ENCODE data around the gene RAB40C. TPM values are rescaled to one million over a fixed set of nuclear protein-coding genes. Genes with fewer than 3 reads are reported as not detected.

The RAB40C gene, protein sequence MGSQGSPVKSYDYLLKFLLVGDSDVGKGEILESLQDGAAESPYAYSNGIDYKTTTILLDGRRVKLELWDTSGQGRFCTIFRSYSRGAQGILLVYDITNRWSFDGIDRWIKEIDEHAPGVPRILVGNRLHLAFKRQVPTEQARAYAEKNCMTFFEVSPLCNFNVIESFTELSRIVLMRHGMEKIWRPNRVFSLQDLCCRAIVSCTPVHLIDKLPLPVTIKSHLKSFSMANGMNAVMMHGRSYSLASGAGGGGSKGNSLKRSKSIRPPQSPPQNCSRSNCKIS
- total RNA-seq, result 1 to 10 TPM; 6.3 to 7.3 TPM

DNA sequence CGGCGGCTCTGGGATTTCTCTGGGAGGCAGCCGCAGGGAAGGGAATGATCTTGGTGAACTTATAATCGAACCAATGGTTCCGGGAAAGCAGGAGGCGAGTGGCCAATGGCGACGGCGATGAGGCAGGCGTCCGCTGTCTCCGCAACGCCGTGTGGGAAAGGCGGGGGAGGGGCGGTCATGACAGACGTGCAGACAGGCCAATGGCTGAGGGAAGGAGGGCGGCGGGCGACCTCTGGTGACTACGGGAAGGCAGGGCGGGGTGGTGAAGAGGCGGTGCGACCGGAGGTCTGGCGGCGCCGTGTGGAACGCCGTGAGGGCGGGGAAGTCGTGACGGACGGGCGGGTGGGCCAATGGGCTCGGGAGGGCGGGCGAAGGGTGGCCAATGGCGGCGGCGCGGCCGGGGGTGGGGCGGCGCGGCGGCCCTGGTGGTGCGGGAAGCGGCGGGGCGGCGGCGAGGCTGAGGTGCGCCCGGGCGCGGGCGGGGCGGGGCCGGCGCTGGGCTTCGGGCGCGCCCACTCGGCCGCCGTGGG, at the start of gene RAB40C:
Gene RAB40C, plus strand, starts transcription at position 409 of the 530 bp plus-strand sequence. CDS start 226 bp downstream, outside the sequence.
- Mint-ChIP-seq H3K4me3 (peak within 1 kb of the TSS; percentile 85), H3K27ac (peak within 1 kb of the TSS; percentile 96), H3K9me3 (no peaks in the 10 kb centered on the region), H3K4me1 (ENCODE audit: low read depth) (peaks cover 29% of the 10 kb centered on the region), H3K27me3 (ENCODE audit: low read depth) (no peaks in the 10 kb centered on the region), H3K36me3 (ENCODE audit: low read depth) (peaks cover 3% of the 10 kb centered on the region)
- intact Hi-C loops (cut with micrococcal nuclease), result loop anchor here (1.0 to 5.0 kb wide), 7 partner anchors 19 to 207 kb away; partner anchors contain the start of genes METTL26, NHLRC4, PGAP6 and STUB1
- peak; percentile 100 for DNase-seq
- CTCF ChIA-PET, result interaction anchor here (1.0 kb wide), 1 partner anchor 20 kb away, joined by 4 read pairs; no protein-coding TSS in a partner anchor

DNA sequence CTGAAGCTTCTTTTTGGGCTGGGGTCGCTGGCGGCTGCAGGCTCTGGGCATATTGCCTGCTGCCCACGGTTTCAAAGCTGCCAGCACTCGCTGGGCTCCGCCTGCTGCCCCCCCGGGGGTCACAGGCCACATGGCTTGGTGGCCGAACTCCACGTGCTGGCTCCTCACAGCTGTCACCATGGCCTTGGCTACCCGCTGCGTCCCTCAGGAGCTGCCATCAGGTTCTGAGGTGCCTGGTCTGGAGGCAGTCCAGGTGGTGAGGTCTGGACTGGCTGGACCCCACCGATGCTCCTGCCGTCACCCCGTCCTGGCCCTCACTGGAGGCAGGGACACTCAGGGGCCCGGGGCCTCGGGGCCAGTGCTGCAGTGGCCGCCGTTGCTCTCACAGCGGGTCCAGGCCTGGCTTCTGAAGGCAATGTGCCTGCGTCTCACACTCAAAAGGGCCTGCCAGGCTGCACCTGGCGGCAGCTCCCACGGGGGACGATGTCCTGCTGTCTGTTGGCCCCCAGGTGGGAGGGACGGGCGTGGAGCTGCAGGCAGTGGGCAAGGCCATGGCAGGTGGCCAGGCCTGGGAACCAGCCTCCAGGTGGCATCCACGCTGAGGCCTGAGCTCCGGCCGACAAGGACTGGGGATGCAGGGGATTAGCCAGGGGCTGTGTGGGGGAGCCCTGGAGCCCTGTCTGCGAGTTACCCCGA, 49.1 kb upstream of the RAB40C start:
- Mint-ChIP-seq H3K36me3 (ENCODE audit: low read depth) (peaks cover 8% of the 10 kb centered on the region), H3K27ac (no peak overlapping the region), H3K4me1 (ENCODE audit: low read depth) (peaks cover 2% of the 10 kb centered on the region), H3K9me3 (no peaks in the 10 kb centered on the region), H3K4me3 (no peak overlapping the region), H3K27me3 (ENCODE audit: low read depth) (no peaks in the 10 kb centered on the region)
- CTCF ChIA-PET, result no interaction called here
- no peak for DNase-seq
- intact Hi-C loops (cut with micrococcal nuclease), result no loop called here

DNA sequence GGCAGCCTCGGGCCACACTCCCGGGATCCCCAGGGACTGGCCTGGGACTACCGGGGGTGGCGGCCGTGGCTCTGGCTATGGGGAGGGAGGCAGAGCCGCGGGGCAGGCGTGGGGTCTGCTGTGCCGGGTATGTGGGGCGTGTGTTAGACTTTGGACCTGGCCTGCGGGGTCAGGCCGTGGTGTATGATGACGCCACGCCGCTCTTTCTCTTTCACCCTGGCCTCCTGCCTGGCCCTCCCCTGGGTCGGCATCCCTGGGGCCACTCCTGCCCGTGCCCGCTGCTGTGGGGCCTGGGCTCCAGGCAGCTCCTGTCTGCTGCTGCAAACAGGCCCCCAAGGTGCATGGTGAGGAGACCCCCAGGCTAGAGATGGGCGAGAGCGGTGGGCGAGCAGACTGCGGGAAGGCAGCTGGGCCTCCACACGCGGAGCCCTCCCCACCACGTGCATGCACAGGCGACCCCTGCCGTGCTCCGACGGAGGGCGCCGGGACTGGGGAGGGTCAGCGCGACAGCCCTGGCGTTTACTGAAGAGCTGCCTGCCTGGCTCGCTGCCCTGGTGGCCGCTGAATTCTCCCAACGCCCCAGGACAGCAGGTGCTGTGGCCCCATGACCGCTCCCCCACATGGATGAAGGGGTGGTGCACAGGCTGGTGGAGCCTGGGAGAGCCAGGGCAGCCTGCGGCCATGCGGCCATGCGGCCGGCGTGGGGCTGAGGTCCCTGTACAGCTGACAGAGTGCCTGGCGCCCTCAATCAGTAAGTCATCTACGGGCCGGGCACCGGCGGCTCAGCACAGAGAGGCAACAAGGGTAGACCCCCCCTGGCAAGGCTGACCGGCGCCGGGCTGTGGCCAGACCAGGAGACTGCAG, 46.3 kb upstream of the RAB40C start:
- Mint-ChIP-seq H3K9me3 (no peaks in the 10 kb centered on the region), H3K27ac (no peak overlapping the region), H3K36me3 (ENCODE audit: low read depth) (peaks cover 7% of the 10 kb centered on the region), H3K4me3 (no peak overlapping the region), H3K27me3 (ENCODE audit: low read depth) (no peaks in the 10 kb centered on the region), H3K4me1 (ENCODE audit: low read depth) (peaks cover 2% of the 10 kb centered on the region)
- CTCF ChIA-PET, result interaction anchor here (0.6 kb wide), 1 partner anchor 93 kb away, joined by 3 read pairs; the partner anchor contains the start of gene METTL26
- DNase-seq, result no peak
- intact Hi-C loops (cut with micrococcal nuclease), result no loop called here

DNA sequence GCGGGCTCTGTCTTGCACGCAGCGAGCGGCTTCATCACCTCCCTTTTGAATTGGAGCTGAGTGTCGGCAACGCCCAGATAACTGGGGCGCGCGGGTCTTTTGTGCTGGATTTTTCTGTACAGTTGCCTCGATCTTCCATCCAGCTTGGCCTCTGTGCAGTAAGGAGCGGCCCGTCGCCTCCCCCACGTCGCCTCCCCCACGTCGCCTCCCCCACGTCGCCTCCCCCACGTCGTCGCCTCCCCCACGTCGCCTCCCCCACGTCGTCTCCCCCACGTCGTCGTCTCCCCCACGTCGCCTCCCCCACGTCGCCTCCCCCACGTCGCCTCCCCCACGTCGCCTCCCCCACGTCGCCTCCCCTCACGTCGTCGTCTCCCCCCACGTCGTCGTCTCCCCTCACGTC, 45.3 kb upstream of the RAB40C start:
- intact Hi-C loops (cut with micrococcal nuclease), result no loop called here
- Mint-ChIP-seq H3K4me1 (ENCODE audit: low read depth) (peaks cover 2% of the 10 kb centered on the region), H3K27me3 (ENCODE audit: low read depth) (no peaks in the 10 kb centered on the region), H3K4me3 (no peak overlapping the region), H3K36me3 (ENCODE audit: low read depth) (peaks cover 5% of the 10 kb centered on the region), H3K27ac (no peak overlapping the region), H3K9me3 (no peaks in the 10 kb centered on the region)
- CTCF ChIA-PET, result interaction anchor here (0.6 kb wide), 1 partner anchor 92 kb away, joined by 3 read pairs; the partner anchor contains the start of gene METTL26
- DNase-seq, result no peak

DNA sequence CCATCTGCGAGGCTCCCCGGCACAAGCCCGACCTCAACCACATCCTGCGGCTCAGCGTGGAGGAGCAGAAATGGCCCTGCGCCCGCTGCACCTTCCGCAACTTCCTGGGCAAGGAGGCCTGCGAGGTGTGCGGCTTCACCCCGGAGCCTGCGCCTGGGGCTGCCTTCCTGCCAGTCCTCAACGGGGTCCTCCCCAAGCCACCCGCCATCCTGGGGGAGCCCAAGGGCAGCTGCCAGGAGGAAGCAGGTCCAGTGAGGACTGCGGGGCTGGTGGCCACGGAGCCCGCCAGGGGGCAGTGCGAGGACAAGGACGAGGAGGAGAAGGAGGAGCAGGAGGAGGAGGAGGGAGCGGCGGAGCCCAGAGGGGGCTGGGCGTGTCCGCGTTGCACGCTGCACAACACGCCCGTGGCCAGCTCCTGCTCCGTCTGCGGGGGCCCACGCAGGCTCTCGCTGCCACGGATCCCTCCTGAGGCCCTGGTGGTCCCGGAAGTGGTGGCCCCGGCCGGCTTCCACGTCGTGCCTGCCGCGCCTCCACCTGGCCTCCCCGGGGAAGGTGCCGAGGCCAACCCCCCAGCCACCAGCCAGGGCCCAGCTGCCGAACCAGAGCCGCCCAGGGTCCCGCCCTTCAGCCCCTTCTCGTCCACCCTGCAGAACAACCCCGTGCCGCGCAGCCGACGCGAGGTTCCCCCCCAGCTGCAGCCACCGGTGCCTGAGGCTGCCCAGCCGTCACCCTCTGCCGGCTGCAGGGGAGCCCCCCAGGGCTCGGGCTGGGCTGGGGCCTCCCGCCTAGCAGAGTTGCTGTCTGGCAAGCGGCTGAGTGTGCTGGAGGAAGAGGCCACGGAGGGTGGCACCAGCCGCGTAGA, 42.7 kb upstream of the RAB40C start:
- no peak overlapping the region for H3K27ac Mint-ChIP-seq
- intact Hi-C loops (cut with micrococcal nuclease), result no loop called here
- no peak overlapping the region for H3K4me3 Mint-ChIP-seq
- peaks cover 2% of the 10 kb centered on the region for H3K4me1 Mint-ChIP-seq (ENCODE audit: low read depth)
- H3K36me3 Mint-ChIP-seq (ENCODE audit: low read depth), result peaks cover 4% of the 10 kb centered on the region
- CTCF ChIA-PET, result no interaction called here
- DNase-seq, result peak; percentile 62
- H3K27me3 Mint-ChIP-seq (ENCODE audit: low read depth), result no peaks in the 10 kb centered on the region
- no peaks in the 10 kb centered on the region for H3K9me3 Mint-ChIP-seq

DNA sequence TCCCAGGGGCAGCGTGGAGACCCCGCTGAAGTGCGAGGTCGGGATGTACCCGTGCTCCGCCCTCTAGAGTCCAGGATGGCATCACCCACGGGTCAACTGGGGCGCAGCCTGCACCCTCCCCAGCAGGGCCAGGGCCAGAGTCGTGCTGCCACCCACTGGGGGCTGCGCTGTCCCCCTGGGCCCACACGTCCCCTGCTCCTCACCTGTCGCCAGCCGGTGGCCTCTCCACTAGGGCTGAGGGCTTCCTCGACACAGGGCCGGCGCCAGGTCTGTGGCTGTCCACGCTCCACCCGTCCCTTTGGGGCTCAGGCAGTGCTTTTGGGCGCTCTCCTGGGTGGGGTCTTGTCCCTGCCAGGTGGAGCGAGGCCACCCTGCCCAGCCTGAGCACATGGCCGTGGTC, 41.3 kb upstream of the RAB40C start:
- no peaks in the 10 kb centered on the region for H3K27me3 Mint-ChIP-seq (ENCODE audit: low read depth)
- intact Hi-C loops (cut with micrococcal nuclease), result no loop called here
- no peak for DNase-seq
- no peak overlapping the region for H3K4me3 Mint-ChIP-seq
- H3K27ac Mint-ChIP-seq, result no peak overlapping the region
- no peaks in the 10 kb centered on the region for H3K36me3 Mint-ChIP-seq (ENCODE audit: low read depth)
- H3K9me3 Mint-ChIP-seq, result no peaks in the 10 kb centered on the region
- peaks cover 2% of the 10 kb centered on the region for H3K4me1 Mint-ChIP-seq (ENCODE audit: low read depth)
- CTCF ChIA-PET, result no interaction called here

DNA sequence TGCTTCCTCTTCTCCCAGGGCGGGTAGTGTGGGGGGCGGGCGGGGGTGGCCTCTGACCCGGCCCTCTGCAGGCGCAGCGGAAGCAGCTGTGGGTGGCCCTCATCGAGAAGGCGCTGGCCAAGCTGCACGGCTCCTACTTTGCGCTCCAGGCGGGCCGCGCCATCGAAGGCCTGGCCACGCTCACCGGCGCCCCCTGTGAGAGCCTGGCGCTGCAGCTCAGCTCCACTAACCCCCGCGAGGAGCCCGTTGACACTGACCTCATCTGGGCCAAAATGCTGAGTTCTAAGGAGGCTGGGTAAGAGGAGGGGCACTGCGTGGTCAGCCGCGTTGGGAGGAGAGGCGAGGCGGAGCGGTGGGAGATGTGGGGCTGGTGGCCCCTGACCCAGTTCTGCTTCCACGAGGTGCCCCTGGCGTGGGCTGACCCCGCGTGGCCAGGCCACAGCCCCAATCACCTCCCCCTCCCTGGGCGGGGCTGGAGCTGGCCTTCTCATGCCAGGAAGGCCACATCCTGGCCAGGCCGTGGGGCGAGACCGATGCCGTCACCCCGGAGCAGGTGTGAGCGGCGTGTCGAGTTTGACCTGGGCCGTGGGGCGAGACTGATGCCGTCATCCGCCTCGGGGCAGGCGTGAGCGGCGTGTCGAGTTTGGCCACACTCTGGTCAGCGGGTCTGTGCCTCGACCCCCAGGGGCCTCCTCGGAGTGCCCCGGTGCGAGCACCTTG, 40.2 kb upstream of the RAB40C start:
- H3K9me3 Mint-ChIP-seq, result no peaks in the 10 kb centered on the region
- H3K4me1 Mint-ChIP-seq (ENCODE audit: low read depth), result peaks cover 2% of the 10 kb centered on the region
- H3K4me3 Mint-ChIP-seq, result no peak overlapping the region
- DNase-seq, result no peak
- H3K27me3 Mint-ChIP-seq (ENCODE audit: low read depth), result no peaks in the 10 kb centered on the region
- CTCF ChIA-PET, result no interaction called here
- peaks cover 3% of the 10 kb centered on the region for H3K36me3 Mint-ChIP-seq (ENCODE audit: low read depth)
- no peak overlapping the region for H3K27ac Mint-ChIP-seq
- intact Hi-C loops (cut with micrococcal nuclease), result no loop called here

DNA sequence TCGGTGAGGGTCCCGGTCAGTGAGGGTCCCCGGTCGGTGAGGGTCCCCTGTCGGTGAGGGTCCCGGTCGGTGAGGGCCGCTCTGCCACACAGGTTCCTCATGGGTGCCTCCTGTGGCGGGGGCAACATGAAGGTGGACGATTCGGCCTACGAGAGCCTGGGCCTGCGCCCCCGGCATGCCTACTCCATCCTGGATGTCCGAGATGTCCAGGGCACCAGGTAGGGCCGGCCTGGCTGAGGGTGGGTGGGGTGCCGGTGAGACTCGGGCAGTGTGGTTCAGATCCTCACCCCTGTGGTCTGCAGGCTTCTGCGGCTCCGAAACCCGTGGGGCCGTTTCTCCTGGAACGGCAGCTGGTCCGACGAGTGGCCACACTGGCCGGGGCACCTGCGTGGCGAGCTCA, 38.7 kb upstream of the RAB40C start:
- Mint-ChIP-seq H3K36me3 (ENCODE audit: low read depth) (peaks cover 3% of the 10 kb centered on the region), H3K27ac (no peak overlapping the region), H3K9me3 (no peaks in the 10 kb centered on the region), H3K4me1 (ENCODE audit: low read depth) (no peaks in the 10 kb centered on the region), H3K27me3 (ENCODE audit: low read depth) (no peaks in the 10 kb centered on the region), H3K4me3 (no peak overlapping the region)
- intact Hi-C loops (cut with micrococcal nuclease), result no loop called here
- CTCF ChIA-PET, result no interaction called here
- no peak for DNase-seq

DNA sequence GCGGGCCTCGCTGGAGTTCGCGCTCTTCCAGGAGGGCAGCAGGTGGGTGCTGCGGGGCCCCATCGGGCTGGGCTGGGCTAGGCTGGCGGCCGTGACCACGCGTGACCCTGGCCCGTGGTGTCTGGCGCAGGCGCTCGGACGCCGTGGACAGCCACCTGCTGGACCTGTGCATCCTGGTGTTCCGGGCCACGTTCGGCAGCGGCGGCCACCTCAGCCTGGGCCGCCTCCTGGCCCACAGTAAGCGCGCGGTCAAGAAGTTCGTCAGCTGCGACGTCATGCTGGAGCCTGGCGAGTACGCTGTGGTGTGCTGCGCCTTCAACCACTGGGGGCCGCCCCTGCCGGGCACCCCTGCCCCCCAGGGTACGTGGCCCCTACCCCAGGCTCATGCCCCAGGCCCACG, 37.7 kb upstream of the RAB40C start:
- no peak overlapping the region for H3K27ac Mint-ChIP-seq
- intact Hi-C loops (cut with micrococcal nuclease), result no loop called here
- CTCF ChIA-PET, result no interaction called here
- H3K4me1 Mint-ChIP-seq (ENCODE audit: low read depth), result no peaks in the 10 kb centered on the region
- H3K4me3 Mint-ChIP-seq, result no peak overlapping the region
- no peaks in the 10 kb centered on the region for H3K27me3 Mint-ChIP-seq (ENCODE audit: low read depth)
- no peaks in the 10 kb centered on the region for H3K9me3 Mint-ChIP-seq
- DNase-seq, result no peak
- H3K36me3 Mint-ChIP-seq (ENCODE audit: low read depth), result peaks cover 3% of the 10 kb centered on the region

DNA sequence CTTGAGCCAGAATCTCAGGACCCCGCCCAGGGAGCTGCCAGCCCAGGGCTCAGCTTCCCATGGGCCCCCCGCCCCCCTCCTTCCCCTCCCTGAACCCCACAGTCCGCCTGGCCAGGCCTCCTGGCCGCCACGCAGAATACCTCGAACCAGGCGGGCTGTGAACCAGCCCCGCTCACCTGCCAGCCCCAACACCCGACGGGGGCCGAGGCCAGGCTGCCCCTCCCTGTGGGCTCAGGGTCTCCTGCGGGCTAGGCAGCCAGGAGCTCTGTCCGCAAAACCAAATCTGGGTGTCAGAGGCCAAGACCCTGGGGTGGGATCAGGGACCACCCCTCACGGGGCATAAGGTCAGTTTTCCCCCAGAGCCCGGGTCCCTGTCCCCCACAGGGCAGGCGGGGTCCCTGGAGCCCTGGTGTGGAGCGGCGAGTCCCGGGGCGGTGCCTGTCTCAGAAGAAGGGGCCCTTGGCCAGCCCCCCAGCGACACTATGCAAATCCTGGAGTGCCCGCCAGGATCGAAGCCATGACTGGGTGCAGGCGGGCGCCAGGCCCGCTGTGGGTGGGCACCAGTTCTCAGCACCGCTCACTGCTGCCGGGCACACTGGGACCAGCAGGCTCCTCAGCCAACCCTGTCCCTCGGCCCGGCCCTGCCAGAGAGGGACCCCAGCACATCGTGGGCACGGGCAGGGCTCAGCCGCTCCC, 36.1 kb upstream of the RAB40C start:
- CTCF ChIA-PET, result no interaction called here
- Mint-ChIP-seq H3K27me3 (ENCODE audit: low read depth) (peaks cover 2% of the 10 kb centered on the region), H3K36me3 (ENCODE audit: low read depth) (peaks cover 3% of the 10 kb centered on the region), H3K9me3 (no peaks in the 10 kb centered on the region), H3K27ac (no peak overlapping the region), H3K4me1 (ENCODE audit: low read depth) (no peaks in the 10 kb centered on the region), H3K4me3 (no peak overlapping the region)
- intact Hi-C loops (cut with micrococcal nuclease), result no loop called here
- no peak for DNase-seq

DNA sequence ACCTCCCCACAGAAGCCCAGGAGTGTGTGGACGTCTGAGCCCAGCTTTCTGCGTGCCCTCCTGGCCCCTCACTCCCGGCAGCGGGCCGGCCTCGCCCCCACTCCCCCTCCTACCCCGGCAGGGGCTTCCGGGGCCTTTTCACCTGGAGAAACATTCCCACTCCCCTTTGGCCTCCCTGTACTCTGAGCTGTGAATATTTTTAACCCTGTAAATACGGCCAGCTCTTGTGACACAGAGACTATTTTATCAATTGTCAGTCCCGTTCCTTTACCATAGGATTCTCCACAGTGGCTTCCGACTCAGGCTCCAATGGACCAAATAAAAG, 35.6 kb upstream of the RAB40C start:
- DNase-seq, result no peak
- no peaks in the 10 kb centered on the region for H3K4me1 Mint-ChIP-seq (ENCODE audit: low read depth)
- intact Hi-C loops (cut with micrococcal nuclease), result no loop called here
- H3K4me3 Mint-ChIP-seq, result no peak overlapping the region
- CTCF ChIA-PET, result no interaction called here
- no peak overlapping the region for H3K27ac Mint-ChIP-seq
- peaks cover 3% of the 10 kb centered on the region for H3K36me3 Mint-ChIP-seq (ENCODE audit: low read depth)
- no peaks in the 10 kb centered on the region for H3K9me3 Mint-ChIP-seq
- H3K27me3 Mint-ChIP-seq (ENCODE audit: low read depth), result peaks cover 2% of the 10 kb centered on the region
